Stimulated activated CD4-positive, alpha-beta T cell treated with anti-CD3 and anti-CD28 coated beads, Interleukin-4, amount 100 ng/mL, for 1 hour (primary cell): ENCODE results near the gene MAN1A2.

Experiments
- DNase-seq: peaks from one replicate; pipeline ENCODE4 v3.0.0-alpha.2; 2020

MAN1A2 gene

GRCh38 chr1:117562581-117563491 is 195.6 kb downstream of the MAN1A2 start:
- no peak for DNase-seq

- no peak for DNase-seq
These were observed 196.2 kb downstream of the MAN1A2 start for GRCh38 chr1:117563492-117563875.

GRCh38 chr1:117564227-117565075 is 197.2 kb downstream of the MAN1A2 start:
- DNase-seq = no peak

DNA sequence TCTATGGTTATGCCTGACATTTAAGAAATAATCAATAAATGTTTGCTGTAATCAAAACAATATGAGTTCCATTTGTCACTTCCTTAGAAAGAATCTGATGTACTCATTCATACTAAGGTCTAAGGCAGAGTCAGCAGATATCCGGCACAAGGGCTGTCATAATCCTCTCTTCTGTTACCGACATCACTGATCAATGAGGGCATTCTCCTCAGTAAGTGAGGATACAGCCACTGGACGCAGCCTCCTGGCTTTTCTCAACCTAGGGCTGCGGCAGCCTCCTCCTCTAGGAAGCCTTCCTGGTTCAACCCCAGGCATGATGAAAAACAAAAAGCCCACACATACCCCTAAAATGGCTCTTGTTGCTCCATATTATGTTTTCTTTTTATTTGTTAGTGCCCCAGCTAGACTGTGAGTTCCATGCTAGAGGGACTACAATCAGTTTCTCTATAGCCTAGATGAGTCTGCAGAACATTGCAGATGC is 197.9 kb downstream of the MAN1A2 start:
- no peak for DNase-seq

GRCh38 chr1:117565745-117566455 is 198.7 kb downstream of the MAN1A2 start:
- no peak for DNase-seq

DNA sequence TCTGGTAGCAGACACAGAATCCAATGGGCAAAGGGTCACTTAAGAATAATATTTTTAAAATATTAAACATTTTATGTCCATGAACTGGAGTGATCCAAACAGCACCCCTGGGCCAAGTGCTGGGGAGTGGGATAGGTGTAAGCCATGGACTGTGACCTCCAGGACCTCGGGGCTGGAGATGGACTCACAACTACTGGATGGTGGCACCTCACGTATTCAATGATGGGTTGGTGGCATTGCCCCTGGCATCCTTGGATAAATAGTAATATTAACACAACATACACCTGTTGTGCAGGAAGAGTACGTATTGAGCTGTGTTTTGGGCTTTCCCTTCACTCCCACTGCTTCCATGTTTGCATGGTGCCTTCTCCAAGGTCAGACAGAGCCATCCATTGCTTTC is 199.3 kb downstream of the MAN1A2 start:
- DNase-seq = no peak

DNA sequence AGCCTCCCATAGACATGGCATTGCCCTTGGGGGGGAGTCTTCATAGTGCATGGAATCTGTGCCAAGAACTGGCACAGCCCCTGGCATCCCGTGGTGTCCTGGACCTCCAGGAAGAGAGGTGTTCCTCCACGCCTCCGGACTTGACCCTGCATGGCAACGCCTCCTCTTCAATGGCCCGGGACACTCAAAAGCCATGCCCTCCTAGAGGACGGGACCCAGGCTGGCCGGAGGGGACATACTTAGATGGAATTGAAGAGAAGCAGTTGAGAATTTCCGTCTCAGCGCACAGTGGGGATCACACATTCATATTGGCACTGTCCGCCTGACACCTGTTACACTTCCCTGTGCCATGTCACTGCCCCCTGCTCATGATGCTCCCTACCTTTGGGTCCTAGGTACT is 200.2 kb downstream of the MAN1A2 start:
- no peak for DNase-seq

DNA sequence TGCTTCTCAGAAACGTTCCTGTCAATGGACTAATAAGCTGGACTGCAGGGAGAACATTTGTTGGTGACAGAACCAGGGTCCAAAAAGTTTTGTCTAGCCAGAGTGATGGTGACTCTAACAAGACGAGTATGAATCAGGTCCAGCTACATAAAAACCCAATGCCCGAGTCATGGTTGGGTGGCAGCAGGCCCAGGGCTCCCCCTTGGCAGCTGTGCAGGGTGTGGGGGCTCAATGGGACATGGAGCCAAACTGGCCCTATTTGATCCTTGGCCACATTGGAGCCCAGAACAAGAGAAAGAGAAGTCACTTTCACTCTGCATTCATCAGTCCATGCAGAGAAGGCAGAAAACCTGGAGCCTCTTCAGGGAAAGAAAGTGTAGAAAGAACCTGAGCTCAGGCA is 200.7 kb downstream of the MAN1A2 start:
- DNase-seq = no peak

- no peak for DNase-seq
These were observed 201.8 kb downstream of the MAN1A2 start for GRCh38 chr1:117568999-117569398.

DNA sequence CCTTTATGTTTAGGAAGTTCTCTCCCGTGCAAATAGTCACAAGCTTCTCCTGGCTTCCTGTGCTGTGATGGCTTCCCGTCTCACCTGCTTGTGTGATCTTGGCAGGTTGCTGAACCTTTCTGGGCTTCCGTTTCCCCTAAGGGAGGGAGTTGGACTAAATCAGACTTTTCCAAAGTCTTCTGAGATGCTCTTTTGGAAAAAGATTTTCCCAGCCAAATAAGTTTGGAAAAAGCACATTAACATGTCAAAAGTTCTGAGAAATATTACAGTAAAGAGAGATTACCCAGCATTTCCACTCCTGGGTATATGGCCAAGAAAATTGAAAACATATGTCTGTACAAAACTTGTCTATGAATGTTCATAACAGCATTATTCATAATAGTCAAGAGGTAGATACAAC is 202.6 kb downstream of the MAN1A2 start:
- no peak for DNase-seq

DNA sequence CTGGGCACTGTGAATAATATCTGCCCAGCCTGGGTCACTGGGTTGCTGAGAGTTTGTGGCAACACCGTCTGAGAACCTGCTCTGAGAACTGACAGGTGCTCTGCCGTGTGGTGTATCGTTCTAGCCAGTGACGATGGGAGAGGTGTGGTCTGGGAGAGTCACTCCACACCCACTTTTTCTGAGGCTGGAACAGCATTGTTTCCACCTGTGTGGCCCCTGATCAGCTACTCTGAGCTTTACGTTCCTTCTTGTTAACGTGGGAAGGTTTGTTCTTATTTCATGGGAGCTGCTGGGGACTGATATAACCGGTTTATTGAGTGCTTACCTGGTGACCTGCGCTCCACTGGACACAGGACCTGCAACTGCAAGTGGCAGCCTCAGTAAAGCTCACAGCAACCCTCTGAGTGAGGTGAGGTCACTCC is 203.8 kb downstream of the MAN1A2 start:
- no peak for DNase-seq

- no peak for DNase-seq
These were observed 204.2 kb downstream of the MAN1A2 start for GRCh38 chr1:117571496-117571895.

- DNase-seq = no peak
These were observed 205.3 kb downstream of the MAN1A2 start for GRCh38 chr1:117572546-117572945.

DNA sequence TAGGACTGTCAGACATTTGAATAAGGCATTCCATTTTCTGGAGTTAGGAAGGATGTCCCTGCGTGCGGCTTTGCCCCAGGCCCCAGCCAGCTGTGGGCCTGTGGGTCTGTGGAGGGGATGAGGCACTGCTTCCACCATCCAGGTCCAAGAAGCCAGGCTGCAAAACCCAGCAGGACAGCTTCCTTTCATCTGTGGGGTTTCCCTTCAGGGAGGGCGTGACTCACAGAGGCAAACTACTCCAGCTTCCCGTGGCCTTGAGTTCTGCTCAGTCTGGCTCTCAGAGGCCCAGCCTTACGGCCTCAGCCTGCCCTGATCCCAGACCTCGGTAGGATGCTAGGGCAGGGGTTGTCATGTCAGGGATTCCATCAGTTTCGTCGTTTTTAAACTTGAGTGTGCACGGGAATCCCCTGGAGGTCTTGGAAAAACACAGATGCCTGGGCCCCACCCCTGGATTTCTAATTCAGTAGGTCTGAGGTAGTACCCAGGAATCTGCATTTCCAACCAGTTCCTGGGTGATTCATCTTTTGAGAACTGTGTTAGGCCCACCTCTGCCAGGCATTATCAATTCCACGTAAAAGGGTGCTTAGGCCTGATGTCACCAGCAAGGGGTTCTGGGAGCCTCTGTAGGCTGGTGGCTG is 206.3 kb downstream of the MAN1A2 start:
- DNase-seq = no peak

- no peak for DNase-seq
These were observed 207.0 kb downstream of the MAN1A2 start for GRCh38 chr1:117574161-117574835.

DNA sequence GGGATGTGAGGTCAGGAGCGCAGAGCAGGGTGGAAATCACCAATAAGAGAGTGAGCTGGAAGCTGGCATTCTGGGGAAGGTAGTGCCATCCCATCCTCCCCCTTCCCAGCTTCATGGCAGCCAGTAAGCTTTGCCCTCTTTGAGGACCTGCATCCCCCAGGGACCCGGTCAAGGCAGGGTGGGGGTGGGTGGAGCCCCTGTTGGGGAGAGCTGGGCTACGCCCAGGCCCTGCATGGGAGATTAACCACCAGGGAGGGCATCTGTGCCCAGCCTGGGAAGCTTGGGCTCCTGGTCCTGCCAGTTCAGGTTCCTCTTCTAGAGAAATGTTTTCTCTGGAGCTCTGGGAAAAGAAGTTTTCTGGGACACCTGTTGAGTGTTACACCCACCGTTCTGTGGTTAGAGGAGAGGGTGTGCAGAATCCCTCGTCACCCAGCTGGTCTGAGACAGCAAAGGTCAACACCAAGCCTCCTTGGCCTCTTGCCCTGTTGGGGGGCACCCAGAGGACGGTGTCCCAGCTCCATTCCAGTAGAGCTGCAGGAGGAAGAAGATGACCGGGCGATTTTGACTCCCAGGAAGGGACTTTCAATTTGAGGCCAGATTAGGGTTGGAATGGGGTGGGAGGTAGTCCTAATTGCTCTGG is 208.5 kb downstream of the MAN1A2 start:
- DNase-seq = no peak

- no peak for DNase-seq
These were observed 209.0 kb downstream of the MAN1A2 start for GRCh38 chr1:117576236-117576635.

GRCh38 chr1:117577191-117577885 is 210.1 kb downstream of the MAN1A2 start:
- DNase-seq = no peak

GRCh38 chr1:117578466-117578865 is 211.2 kb downstream of the MAN1A2 start:
- no peak for DNase-seq
